NCI-H1417 (cell line): ENCODE data around the gene KIRREL3.
A peak's percentile ranks its signal among the peaks of the same experiment; 100 is the strongest.

Source experiments
- DNase-seq, 3 experiments: peaks; one replicate each; lab custom pipeline; 2025; lab: John Stamatoyannopoulos, UW

KIRREL3 gene

GRCh38 chr11:126710804-126711399 lies 289.7 kb downstream of the KIRREL3 start:
- no peak for DNase-seq

GRCh38 chr11:126707498-126707897 lies 293.1 kb downstream of the KIRREL3 start:
- no peak for DNase-seq

GRCh38 chr11:126704096-126704495 lies 296.5 kb downstream of the KIRREL3 start:
- no peak for DNase-seq

GRCh38 chr11:126703662-126704061 lies 296.9 kb downstream of the KIRREL3 start:
- no peak for DNase-seq

GRCh38 chr11:126702987-126703386 lies 297.6 kb downstream of the KIRREL3 start:
- no peak for DNase-seq

GRCh38 chr11:126702165-126702720 lies 298.3 kb downstream of the KIRREL3 start:
- DNase-seq = no peak

- DNase-seq = no peak
These were observed 299.1 kb downstream of the KIRREL3 start for GRCh38 chr11:126701520-126701897.

- DNase-seq = peak in 1 of 3 experiments; percentile 3
These were observed 299.6 kb downstream of the KIRREL3 start for GRCh38 chr11:126700768-126701519.

GRCh38 chr11:126698576-126698975 lies 302.0 kb downstream of the KIRREL3 start:
- no peak for DNase-seq

- DNase-seq = peak in 2 of 3 experiments; percentile 37 to 77
These were observed 302.6 kb downstream of the KIRREL3 start for GRCh38 chr11:126697936-126698335.

- DNase-seq = peak in 1 of 3 experiments; percentile 22
These were observed 303.6 kb downstream of the KIRREL3 start for GRCh38 chr11:126696982-126697381.

- no peak for DNase-seq
These were observed 305.3 kb downstream of the KIRREL3 start for GRCh38 chr11:126695293-126695692.

- DNase-seq = no peak
These were observed 306.4 kb downstream of the KIRREL3 start for GRCh38 chr11:126694065-126694625.

- no peak for DNase-seq
These were observed 313.1 kb downstream of the KIRREL3 start for GRCh38 chr11:126687477-126687876.

- DNase-seq = no peak
These were observed 313.6 kb downstream of the KIRREL3 start for GRCh38 chr11:126686938-126687337.

GRCh38 chr11:126683766-126684728 lies 316.5 kb downstream of the KIRREL3 start:
- DNase-seq = no peak

- DNase-seq = no peak
These were observed 318.0 kb downstream of the KIRREL3 start for GRCh38 chr11:126682590-126682989.

GRCh38 chr11:126680700-126681099 lies 319.9 kb downstream of the KIRREL3 start:
- peak in 1 of 3 experiments; percentile 34 for DNase-seq

GRCh38 chr11:126680131-126680530 lies 320.4 kb downstream of the KIRREL3 start:
- DNase-seq = peak; percentile 11 to 64 (median 51)

- no peak for DNase-seq
These were observed 321.5 kb downstream of the KIRREL3 start for GRCh38 chr11:126679033-126679432.

GRCh38 chr11:126676536-126676935 lies 324.0 kb downstream of the KIRREL3 start:
- no peak for DNase-seq

GRCh38 chr11:126673319-126673718 lies 327.3 kb downstream of the KIRREL3 start:
- DNase-seq = no peak
